ENCODE measurements around the gene ERBB4.
"Not testable (repeated sequence)": the region's sequence is repeated elsewhere in the genome, so short reads cannot be mapped to it uniquely, and the experiment has no call there.

The ERBB4 gene

GRCh38 chr2:212147921-212148513 lies 390.6 kb downstream of the ERBB4 start:
- DNase-seq (ENCODE audit: low read depth in 3 of 3) = no peak

GRCh38 chr2:212146416-212146815 lies 392.2 kb downstream of the ERBB4 start:
- DNase-seq (ENCODE audit: low read depth in 3 of 3) = no peak

DNA sequence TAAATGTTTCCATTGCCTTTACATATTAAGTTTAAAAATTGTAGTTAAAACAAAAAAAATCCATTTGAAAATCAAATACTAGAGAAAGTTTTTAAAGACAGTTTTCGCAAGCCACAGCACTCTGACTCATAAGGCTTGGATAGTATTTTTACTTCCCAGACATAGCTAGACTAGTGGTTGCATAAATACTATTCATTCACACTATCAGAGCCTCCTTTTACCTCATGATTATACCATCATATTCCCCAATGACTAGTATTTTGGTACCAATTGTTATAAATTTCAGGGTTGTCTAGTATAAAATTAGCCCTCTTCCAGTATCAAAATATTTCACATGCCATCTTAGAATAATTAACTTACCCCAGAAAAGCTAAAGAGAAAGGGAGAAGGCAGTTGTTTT lies 393.5 kb downstream of the ERBB4 start:
- DNase-seq (ENCODE audit: low read depth in 3 of 3) = no peak

GRCh38 chr2:212142631-212143030 lies 396.0 kb downstream of the ERBB4 start:
- DNase-seq (ENCODE audit: low read depth in 3 of 3) = no peak

DNA sequence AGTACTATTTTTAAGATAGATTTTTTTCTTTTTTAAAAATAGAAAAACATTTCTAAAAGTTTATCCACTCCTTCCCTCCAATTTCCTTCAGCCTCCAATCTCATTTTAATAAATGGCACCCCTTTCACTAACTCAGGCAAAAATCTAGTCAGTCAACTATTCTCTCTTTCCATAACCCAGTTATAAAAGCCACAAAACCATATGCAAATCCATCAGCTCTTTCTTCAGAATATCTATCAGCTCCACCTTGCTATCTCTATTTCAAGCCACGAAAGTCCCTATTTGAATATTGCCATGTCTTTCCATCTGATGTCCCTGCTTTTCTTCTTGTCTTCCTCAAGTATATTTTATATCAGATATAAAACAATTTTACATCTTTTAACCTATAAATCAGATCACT lies 397.1 kb downstream of the ERBB4 start:
- no peak for DNase-seq (ENCODE audit: low read depth in 3 of 3)

GRCh38 chr2:212136216-212136795 lies 402.3 kb downstream of the ERBB4 start:
- no peak for DNase-seq (ENCODE audit: low read depth in 3 of 3)

GRCh38 chr2:212135739-212136138 lies 402.9 kb downstream of the ERBB4 start:
- no peak for DNase-seq (ENCODE audit: low read depth in 3 of 3)

DNA sequence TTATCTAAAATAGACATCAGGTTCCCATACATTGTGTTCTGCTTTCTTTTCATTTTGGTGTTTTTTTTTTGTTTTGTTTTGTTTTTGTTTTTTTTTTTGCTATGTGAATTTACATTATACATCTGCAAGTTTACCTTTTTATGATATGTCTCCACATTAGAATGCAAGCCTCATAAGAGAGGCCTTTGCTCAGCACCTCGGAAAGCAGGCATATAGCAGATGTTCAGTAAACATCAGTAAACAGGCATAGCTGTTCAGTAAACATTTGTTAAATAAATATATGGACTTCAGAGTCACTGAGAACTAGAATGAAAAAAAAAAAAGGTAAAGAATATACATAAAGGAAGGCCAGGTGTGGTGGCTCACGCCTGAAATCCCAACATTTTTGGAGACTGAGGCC lies 405.3 kb downstream of the ERBB4 start:
- no peak for DNase-seq (ENCODE audit: low read depth in 3 of 3)

DNA sequence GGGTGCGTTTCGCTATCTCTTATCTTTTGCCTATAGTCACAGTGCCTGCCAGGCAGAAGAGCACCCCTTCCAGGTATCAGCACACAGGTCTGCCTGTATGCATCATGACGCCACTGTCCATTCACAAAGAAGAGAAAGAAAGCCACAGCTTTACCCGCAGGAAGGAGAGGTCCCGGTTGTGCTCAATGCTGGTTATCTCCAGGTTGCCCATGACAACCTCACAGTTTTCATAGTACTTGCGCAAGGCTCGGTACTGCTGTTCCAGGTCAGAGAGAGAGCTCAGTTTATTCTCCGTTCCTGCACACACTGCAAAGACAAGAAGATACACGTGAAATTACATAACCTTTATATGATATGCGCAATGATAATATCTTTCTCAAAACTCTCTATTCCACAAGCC lies 414.0 kb downstream of the ERBB4 start:
- DNase-seq (ENCODE audit: low read depth in 3 of 3) = no peak

DNA sequence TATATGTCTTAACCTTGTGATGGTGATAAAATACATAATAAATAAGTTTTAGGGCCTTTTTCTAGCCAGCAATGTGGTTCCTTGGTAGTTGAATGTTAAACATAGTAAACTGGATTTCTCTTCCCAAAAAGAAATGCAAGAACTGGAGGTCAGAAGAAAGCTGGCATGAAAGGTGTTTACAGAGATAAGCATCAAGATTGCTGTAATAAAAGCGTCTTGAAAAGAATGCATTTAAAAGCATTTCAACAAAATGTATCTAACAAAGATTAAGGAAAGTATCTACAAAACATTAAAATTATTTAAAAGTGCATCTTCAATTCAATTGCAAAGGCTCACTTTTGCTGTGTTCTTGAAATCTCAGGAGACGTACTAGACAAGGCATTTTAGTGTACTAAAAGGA lies 419.0 kb downstream of the ERBB4 start:
- no peak for DNase-seq (ENCODE audit: low read depth in 3 of 3)

GRCh38 chr2:212117926-212118325 lies 420.7 kb downstream of the ERBB4 start:
- DNase-seq (ENCODE audit: low read depth in 3 of 3) = no peak

- DNase-seq (ENCODE audit: low read depth in 3 of 3) = no peak
These were observed 424.1 kb downstream of the ERBB4 start for GRCh38 chr2:212114489-212114888.

GRCh38 chr2:212112401-212112800 lies 426.2 kb downstream of the ERBB4 start:
- no peak for DNase-seq (ENCODE audit: low read depth in 3 of 3)

- no peak for DNase-seq (ENCODE audit: low read depth in 3 of 3)
These were observed 428.6 kb downstream of the ERBB4 start for GRCh38 chr2:212109792-212110680.

- DNase-seq (ENCODE audit: low read depth in 3 of 3) = no peak
These were observed 429.4 kb downstream of the ERBB4 start for GRCh38 chr2:212109217-212109616.

GRCh38 chr2:212107989-212108388 lies 430.6 kb downstream of the ERBB4 start:
- DNase-seq (ENCODE audit: low read depth in 3 of 3) = no peak

DNA sequence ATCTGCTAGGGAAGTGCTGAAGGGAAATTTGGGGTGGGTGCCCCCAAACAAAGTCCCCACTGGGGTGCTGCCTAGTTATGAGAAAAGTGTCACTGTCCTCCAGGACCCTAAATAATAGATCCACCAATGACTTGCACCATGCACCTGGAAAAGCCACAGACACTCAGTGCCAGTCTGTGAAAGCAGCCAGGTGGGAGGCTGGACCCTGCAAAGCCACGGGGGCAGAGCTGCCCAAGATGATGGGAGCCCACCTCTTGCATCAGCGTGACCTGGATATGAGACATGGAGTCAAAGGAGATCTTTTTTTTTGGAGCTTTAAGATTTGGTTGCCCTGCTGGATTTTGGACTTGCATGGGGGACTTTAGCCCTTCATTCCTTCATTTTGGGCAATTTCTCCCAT lies 431.6 kb downstream of the ERBB4 start:
- DNase-seq (ENCODE audit: low read depth in 3 of 3) = no peak

DNA sequence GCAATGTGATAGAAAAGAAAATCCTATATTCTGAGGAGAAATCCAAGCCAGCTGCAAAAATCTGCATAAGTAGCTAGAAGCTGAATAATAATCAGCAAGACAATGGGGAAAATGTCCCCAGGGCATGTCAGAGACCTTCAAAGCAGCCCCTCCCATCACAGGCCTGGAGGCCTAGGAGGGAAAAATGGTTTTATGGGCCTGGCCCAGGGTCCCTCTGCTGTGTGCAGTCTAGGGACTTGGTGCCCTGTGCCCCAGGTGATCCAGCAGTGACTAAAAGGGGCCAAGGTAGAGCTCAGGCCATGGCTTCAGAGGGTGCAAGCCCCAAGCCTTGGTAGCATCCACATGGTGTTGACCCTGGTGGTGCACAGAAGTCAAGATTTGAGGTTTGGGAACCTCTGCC lies 432.1 kb downstream of the ERBB4 start:
- DNase-seq (ENCODE audit: low read depth in 3 of 3) = not testable (repeated sequence)

DNA sequence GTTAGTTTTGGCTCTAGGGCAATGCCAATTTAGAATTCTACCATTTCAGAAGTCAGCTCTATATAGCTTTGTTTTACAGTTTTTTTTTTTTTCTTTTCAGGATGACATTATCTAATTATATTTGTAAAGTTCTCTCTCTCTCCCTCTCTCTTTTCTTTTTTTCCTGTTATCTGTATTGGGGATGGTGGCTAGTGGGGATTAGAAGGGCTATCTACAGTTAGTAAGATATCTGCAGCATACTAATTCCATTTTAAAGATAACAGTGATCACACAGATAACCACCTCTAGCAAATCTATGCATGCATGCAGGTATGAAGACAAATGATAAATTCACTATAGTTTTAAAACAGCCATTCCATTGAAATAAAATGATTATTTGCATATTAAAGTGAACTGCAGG lies 438.9 kb downstream of the ERBB4 start:
- no peak for DNase-seq (ENCODE audit: low read depth in 3 of 3)

- DNase-seq (ENCODE audit: low read depth in 3 of 3) = no peak
These were observed 439.6 kb downstream of the ERBB4 start for GRCh38 chr2:212098966-212099365.

GRCh38 chr2:212097001-212097400 lies 441.6 kb downstream of the ERBB4 start:
- DNase-seq (ENCODE audit: low read depth in 3 of 3) = no peak

- no peak for DNase-seq (ENCODE audit: low read depth in 3 of 3)
These were observed 448.7 kb downstream of the ERBB4 start for GRCh38 chr2:212089873-212090272.

DNA sequence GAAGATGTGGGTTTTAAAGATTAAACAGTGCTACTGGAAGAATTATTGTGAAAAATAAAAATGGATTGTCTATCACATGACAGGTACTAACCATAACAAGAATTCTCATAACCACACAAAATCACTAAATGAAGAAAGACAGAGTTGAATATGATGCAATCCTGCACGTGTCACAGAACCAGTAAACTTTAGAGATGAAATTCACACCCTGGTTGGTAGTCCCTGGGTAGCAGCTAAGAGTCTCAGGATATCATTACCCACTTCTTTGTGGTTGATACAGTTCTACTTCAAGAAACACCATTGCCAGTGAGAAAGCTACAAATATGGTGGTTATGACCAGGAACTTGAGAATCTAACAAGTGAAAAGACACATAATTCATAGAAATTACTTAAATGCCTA lies 450.2 kb downstream of the ERBB4 start:
- no peak for DNase-seq (ENCODE audit: low read depth in 3 of 3)

Measured in stimulated activated CD4-positive, alpha-beta T cell treated with anti-CD3 and anti-CD28 coated beads, TNF-alpha, amount 100 ng/mL, for 4 hours (primary cell).